G401 (cell line): ENCODE results near the gene SATB1. TPM values are rescaled to one million over a fixed set of nuclear protein-coding genes. Genes with fewer than 3 reads are reported as not detected.
"Not testable (repeated sequence)": the region's sequence is repeated elsewhere in the genome, so short reads cannot be mapped to it uniquely, and the experiment has no call there.

Source experiments
- DNase-seq: peaks from one replicate; pipeline ENCODE4 v3.0.0-alpha.2; 2015; ENCODE audit warnings: low spot score
- in situ Hi-C: cut with HindIII; loops from 2 replicates; pipeline ENCODE4 v1.10.0; 2016; ENCODE audit warnings: low sequenced_read_pairs, mixed read lengths
- total RNA-seq: library from RNA; depleted of rRNA; stranded (reverse); fragments of >200 nt; shearing (Covaris generic); gene quantifications from 2 replicates; pipeline ENCODE4 v1.2.3, GENCODE V29; 2014; rRNA removed

Gene SATB1
- 0.18 TPM in 1 of 2 replicates, not detected in the other for total RNA-seq

DNA sequence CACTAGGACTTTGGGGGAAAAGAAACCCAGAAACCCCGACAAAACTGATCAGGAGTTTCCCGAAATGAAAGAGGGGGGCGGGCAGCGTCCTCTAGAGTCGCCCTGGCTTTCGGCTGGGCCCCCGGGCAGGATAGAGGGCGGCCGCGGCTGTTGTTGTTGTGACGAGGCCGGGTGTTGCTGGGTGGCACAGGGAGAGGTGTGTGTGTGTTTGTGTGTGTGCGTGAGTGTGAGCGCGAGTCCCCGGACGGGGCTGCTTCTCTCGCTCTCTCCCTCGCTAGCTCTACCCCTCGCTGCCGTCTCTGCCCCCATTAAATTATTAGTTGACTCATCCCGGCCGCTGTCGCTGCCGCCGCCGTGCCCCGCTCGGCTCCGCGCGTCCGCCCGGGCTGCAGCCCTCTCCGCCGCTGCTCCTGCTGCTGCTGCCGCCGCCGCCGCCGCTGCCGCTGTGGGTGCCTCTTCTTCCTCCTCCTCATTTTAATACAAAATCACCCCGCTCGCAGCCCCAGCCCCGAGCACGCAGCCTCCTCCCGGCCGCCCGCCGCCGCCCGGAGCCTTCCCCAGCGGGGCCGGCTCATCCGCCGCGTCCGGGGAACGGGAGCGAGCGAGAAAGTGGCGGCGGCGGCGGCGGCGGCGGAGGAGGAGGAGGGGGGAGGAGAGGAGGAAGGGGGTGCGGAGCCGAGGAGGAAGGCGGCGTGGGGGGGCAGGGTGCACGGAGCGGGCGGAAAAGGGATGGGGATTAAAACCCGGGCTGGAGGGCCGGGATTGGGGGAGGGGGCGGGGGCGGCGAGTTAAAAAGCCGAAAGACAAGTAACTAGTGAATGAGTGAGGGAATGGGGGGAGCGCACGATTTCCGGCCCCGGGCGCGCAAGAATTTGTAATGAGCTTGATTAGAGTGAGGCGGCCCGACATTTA lies at the start of gene SATB1:
SATB1 (minus strand) TSS at position 611 of the 912 bp plus-strand sequence. CDS start 4,372 bp downstream, outside the sequence.
- in situ Hi-C loops, result no loop called here
- DNase-seq, result peak; percentile 84

- DNase-seq, result no peak
- in situ Hi-C loops, result no loop called here
Observed at GRCh38 chr3:18474202-18474601, 49.1 kb upstream of the SATB1 start.

GRCh38 chr3:18469775-18470174 lies 44.6 kb upstream of the SATB1 start:
- DNase-seq, result no peak
- in situ Hi-C loops, result no loop called here

GRCh38 chr3:18466136-18466535 lies 41.0 kb upstream of the SATB1 start:
- in situ Hi-C loops, result no loop called here
- no peak for DNase-seq

- no peak for DNase-seq
- in situ Hi-C loops, result no loop called here
Observed at GRCh38 chr3:18454766-18455165, 29.6 kb upstream of the SATB1 start.

DNA sequence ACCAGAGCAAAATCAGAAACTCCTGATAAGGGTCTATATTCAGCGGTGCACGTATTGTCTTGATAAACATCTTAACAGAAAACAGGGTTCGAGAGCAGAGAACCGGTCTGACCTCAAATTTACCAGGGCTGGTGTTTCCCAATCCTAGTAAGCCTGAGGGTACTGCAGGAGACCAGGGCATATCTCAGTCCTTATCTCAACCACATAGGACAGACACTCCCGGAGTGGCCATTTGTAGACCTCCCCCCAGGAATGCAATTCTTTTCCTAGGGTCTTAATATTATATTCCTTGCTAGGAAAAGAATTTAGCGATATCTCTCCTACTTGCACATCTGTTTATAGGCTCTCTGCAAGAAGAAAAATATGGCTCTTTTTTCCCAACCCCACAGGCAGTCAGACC lies 24.5 kb upstream of the SATB1 start:
- in situ Hi-C loops, DNase-seq: not testable (repeated sequence)

- DNase-seq, result no peak
- in situ Hi-C loops, result no loop called here
Observed at GRCh38 chr3:18447720-18448119, 22.6 kb upstream of the SATB1 start.

DNA sequence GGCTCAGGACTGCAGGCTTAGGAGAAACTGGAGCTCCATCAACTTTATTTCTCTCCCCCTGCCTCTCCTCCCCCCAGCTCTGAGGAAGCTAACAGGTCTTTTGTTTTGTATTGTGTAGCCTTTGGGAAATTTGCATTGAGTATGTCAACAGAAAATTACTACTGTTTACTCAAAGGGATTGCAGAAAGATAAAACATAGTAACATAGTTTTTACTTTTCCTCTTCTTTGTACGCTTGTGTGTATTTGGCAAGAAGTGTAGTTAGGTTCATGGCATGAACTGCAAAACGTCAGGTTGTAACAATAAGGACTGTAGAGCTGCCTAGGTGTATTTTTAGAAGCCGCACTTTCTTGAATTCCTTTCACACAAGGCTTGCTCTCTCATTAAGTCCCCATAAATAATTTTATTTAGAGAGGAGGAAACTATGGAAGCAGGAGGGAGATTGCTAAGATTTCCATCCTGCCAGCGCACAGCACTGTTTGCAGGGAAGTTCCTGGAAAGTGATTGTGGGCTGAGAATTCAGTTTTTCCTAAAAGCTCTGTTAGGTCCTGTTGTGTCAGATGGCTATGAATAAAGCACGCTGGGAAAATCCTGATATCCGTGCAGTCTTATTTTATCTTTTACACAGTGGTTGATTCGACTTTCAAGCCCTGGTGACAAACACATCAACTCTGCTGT lies 21.1 kb upstream of the SATB1 start:
- peak; percentile 8 for DNase-seq

DNA sequence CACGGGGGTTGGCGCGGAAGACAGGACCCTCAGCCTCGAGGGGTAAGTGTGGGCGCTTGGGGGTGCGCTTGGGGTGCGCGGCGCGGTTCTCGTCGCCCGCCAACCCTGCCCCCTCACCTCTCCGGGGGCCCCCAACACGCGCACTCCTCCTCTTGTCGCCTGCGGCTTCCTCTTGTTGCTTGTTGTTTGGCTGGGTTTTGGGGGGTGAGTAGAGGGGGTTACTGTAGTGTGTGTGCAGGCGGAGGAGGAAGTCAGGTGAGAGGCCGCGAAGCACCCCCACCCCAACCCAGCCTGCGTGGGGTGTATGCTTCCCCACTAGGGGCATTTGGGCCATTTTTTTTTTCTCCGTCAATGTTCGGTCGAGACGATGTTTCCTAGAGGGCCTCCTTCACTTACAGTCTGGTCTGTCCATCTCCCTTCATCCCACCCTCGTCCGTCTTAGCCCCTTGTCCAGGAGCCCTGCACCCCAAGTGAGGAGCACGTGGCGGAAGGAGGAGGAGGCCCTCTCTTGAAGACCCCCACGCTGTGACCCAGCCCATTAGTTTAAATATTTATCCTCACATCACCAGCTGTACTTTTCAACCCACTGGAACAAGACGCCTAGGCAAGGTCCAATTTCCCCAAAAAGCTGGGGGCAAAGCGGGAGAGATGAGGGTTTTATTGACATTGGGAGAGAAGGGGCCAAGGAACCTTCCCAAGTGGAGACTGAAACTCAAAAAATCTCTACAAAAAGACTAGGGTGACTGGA lies 20.4 kb upstream of the SATB1 start:
- in situ Hi-C loops, result no loop called here
- no peak for DNase-seq

More for the DNA sequence above, 21.1 kb upstream of the SATB1 start:
- in situ Hi-C loops, result no loop called here

DNA sequence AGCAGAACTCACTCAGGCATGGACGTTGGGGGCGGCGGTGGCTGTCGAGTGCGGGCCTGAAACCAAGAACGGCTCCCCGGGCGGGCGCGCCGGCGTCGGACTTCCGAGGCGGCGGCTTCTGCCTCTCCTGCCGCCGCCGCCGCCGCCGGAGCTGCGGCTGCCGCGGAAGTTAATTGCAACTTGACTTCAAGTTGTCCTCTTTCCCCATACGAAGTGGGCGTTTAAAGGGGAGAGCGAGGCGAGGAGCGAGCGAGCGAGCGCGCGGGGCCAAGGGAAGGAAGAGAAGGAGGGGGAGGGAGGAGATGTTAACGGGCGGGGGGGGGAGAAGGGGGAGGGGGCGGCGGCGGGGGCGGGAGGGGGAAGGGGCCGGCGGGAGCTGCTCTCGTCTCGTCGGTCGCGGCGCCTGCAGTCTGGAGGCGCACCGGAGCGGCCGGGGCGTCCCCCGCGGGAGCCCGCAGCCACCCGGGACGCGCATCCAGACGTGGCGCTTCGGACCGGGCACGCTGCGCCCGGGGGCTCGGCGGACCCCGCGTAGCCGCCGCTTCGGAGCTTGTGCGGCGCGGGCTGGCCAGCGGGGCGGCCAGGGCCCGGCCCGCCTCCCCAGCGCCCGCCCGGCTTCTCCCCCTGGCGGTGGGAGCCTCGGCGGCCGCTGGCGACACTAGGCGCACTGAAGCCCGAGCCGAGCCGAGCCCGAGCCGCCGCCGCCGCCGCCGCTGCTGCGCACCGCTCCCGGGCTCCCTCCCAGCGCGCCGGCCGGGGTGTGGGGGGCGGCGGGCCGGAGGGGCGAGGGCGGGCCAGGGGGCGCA lies 19.7 kb upstream of the SATB1 start:
- DNase-seq, result peak; percentile 13
- in situ Hi-C loops, result no loop called here

DNA sequence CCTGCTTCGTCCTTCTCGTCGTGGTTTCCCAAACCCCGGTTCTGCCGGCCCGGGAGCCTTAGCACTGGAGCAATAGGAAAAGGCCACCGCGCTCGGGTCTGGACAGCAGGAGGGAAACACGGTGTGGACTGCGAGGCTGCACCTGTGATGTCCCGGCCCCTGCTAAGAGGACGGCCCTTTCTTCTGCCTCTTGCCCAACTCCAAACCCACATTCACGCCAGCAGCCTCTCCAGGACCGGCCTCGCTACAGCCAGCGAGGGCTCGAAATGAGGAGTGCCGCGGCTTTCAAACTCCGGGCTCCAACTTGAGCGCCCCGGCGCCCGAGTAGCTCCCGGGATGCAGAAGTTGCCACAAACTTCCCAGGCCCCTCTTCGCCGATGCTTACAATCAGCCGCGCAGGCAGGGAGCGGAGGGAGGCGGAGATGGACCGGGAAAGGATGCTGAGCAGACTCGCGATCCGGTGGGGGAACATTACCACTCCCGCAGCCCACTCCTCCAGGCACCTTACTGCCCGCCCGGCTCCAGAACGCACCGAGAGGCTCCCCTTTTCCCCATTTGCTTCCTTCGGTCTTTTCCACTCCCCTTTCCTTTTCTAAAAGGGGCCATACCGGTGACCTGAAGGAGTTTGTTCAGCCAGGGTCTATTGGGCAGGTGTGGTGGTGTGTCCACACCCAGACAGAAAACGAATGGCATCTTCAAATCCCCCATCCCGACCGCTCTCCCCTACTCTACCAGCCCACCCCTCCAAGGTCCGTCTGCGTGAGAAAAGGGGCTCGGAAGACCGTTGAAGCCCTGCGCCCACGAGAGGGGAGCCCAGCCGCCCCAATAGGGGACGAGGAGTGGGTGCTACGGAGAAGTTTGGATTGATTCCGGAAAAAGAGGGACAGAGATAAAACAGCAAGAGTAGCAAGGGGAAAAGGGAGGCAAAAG lies 18.8 kb upstream of the SATB1 start:
- in situ Hi-C loops, result no loop called here
- no peak for DNase-seq

DNA sequence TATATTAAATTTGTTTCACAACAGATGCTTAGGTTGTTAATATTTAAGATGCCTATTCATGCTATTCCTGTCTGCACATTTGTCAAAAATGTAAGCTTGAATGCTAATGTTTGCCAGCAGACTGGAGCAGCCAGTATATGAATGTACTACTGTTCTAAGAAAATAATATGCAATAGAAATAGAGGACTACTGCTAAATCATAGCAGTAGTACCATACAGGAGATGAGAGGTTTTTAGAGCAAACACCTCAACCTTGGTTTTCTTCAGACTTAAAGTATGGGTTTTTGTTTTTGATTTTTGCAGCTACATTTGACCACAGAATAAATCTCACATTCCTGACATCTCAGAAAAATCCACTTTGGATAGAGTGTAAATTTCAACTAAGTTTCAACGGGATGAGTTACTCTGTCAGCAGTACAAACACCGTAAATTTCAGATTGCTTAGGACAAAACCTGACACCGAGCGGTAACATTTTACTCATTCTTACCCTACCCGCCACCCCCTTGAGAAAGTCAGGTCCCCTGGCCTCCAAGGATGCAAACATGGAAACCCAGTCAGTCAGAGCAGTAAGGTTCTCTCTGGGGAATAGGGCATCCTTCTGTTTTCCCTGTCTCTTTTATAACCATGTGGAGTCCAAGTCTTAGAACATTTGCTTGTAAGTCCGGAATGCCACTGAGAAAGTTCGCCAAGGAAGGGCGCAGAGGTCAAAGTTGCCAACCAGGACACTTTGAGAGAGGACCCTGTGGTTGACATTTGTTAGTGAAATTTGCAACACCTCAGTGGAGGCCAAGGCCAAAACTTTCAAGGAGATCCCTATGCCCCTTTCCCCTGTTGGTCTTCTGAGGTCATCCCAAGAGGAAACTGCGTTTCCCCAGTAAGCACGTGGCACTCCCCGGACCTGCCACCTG lies 17.9 kb upstream of the SATB1 start:
- in situ Hi-C loops, result no loop called here
- DNase-seq, result no peak

- no peak for DNase-seq
- in situ Hi-C loops, result no loop called here
Observed at GRCh38 chr3:18441551-18441950, 16.4 kb upstream of the SATB1 start.

DNA sequence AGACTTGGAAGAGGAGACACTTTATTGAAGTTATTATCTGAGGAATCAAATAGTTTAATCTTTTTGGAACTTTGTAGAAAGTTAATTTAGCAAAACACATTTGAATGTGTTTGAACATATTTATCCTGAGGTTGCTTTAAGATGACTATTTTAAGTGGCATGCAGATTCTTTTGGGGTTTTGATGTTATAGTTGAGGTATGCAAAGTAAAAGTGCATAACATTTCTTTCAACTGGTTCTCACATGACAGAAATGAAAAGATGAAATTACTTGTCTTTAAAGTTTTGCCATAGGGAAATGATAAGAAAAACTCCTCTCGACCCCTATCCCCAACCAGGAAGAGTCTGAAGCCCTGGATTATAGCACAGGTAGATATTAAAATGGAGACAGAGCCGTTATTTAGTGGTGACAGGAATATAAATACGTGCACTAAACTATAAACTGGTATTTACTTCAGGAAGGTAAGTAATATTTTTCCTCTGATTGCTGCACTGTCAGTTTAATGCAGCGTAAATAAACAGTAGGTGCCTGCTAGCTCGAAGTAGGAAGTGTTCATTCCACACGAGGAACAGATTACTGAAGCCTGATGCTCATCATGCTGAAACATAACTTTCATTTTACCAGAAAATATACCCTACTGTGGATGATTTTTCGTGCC lies 15.1 kb upstream of the SATB1 start:
- in situ Hi-C loops, result no loop called here
- DNase-seq, result no peak

- in situ Hi-C loops, result no loop called here
Observed at GRCh38 chr3:18439281-18439680, 14.1 kb upstream of the SATB1 start.

GRCh38 chr3:18438586-18438985 lies 13.4 kb upstream of the SATB1 start:
- no peak for DNase-seq
- in situ Hi-C loops, result no loop called here

More at GRCh38 chr3:18439281-18439680, 14.1 kb upstream of the SATB1 start:
- DNase-seq, result no peak
